Mesothelial cell of epicardium (in vitro differentiated cells): ENCODE data around the gene RIMBP2. TPM values are rescaled to one million over a fixed set of nuclear protein-coding genes. Genes with fewer than 3 reads are reported as not detected.

Source experiments
- DNase-seq, 2 experiments: peaks; one replicate each; pipeline ENCODE4 v3.0.0; 2021; ENCODE audit warnings: low spot score in 2 of 2; ENCODE audit not compliant: unreplicated experiment in 2 of 2
- H3K27ac Mint-ChIP-seq: 2 replicates; pipeline ENCODE4 v1.8.0; 2021; ENCODE audit warnings: mixed read lengths
- H3K27me3 Mint-ChIP-seq: 2 replicates; pipeline ENCODE4 v1.8.0; 2021; ENCODE audit warnings: low read depth, mixed read lengths
- H3K36me3 Mint-ChIP-seq: 2 replicates; pipeline ENCODE4 v1.8.0; 2021; ENCODE audit warnings: mixed read lengths
- H3K4me1 Mint-ChIP-seq: 2 replicates; pipeline ENCODE4 v1.8.0; 2021; ENCODE audit warnings: mixed read lengths
- H3K4me3 Mint-ChIP-seq: 2 replicates; pipeline ENCODE4 v1.8.0; 2021; ENCODE audit warnings: mild to moderate bottlenecking, moderate library complexity, mixed read lengths
- H3K9me3 Mint-ChIP-seq: 2 replicates; pipeline ENCODE4 v1.8.0; 2021; ENCODE audit warnings: mixed read lengths
- CTCF ChIP-seq: fragments of 200-600 bp; sonication (generic); IDR thresholded peaks from one replicate; pipeline ENCODE4 v1.5.0; 2021; ENCODE audit warnings: antibody characterized with exemption; ENCODE audit not compliant: unreplicated experiment
- total RNA-seq: library from RNA; stranded (reverse); gene quantifications from 3 replicates; pipeline ENCODE4 v1.2.1, GENCODE V29; 2021

The RIMBP2 gene
- total RNA-seq, 1 donor from 2014 or later: 8.6 TPM

GRCh38 chr12:130729344-130729743 lies 13.2 kb upstream of the RIMBP2 start:
- Mint-ChIP-seq H3K9me3 (peaks cover 24% of the 10 kb centered on the region), H3K4me3 (no peak overlapping the region), H3K27me3 (peaks cover 8% of the 10 kb centered on the region), H3K36me3 (no peaks in the 10 kb centered on the region), H3K4me1 (peaks cover 4% of the 10 kb centered on the region), H3K27ac (no peak overlapping the region)
- DNase-seq: no peak
- TF ChIP-seq CTCF: no peak

GRCh38 chr12:130728158-130729058 lies 12.3 kb upstream of the RIMBP2 start:
- no peak overlapping the region for H3K4me3 Mint-ChIP-seq
- TF ChIP-seq CTCF: no peak
- peaks cover 3% of the 10 kb centered on the region for H3K27me3 Mint-ChIP-seq
- DNase-seq: no peak
- peaks cover 33% of the 10 kb centered on the region for H3K9me3 Mint-ChIP-seq
- H3K27ac Mint-ChIP-seq: no peak overlapping the region
- H3K4me1 Mint-ChIP-seq: peaks cover 4% of the 10 kb centered on the region
- no peaks in the 10 kb centered on the region for H3K36me3 Mint-ChIP-seq

GRCh38 chr12:130719263-130719859 lies 3.3 kb upstream of the RIMBP2 start:
- H3K9me3 Mint-ChIP-seq: peaks cover 24% of the 10 kb centered on the region
- H3K36me3 Mint-ChIP-seq: peaks cover 4% of the 10 kb centered on the region
- H3K27me3 Mint-ChIP-seq: peaks cover 8% of the 10 kb centered on the region
- DNase-seq: no peak
- H3K27ac Mint-ChIP-seq: no peak overlapping the region
- no peak overlapping the region for H3K4me3 Mint-ChIP-seq
- H3K4me1 Mint-ChIP-seq: peaks cover 15% of the 10 kb centered on the region
- no peak for TF ChIP-seq CTCF

- DNase-seq: no peak
- Mint-ChIP-seq H3K9me3 (peaks cover 8% of the 10 kb centered on the region), H3K4me3 (no peak overlapping the region), H3K36me3 (peaks cover 1% of the 10 kb centered on the region), H3K4me1 (peaks cover 19% of the 10 kb centered on the region), H3K27ac (no peak overlapping the region), H3K27me3 (peaks cover 23% of the 10 kb centered on the region)
- TF ChIP-seq CTCF: no peak
Observed at GRCh38 chr12:130717752-130718151, 1.7 kb upstream of the RIMBP2 start.

GRCh38 chr12:130716969-130717366 lies 869 bp upstream of the RIMBP2 start:
- peaks cover under 1% of the 10 kb centered on the region for H3K9me3 Mint-ChIP-seq
- H3K4me1 Mint-ChIP-seq: peaks cover 19% of the 10 kb centered on the region
- no peak overlapping the region for H3K4me3 Mint-ChIP-seq
- H3K36me3 Mint-ChIP-seq: no peaks in the 10 kb centered on the region
- no peak for TF ChIP-seq CTCF
- peak overlapping the region; percentile 52 for H3K27ac Mint-ChIP-seq
- peaks cover 29% of the 10 kb centered on the region for H3K27me3 Mint-ChIP-seq
- no peak for DNase-seq
